Endodermal cell (in vitro differentiated cells): ENCODE data around the gene AMFR. TPM values are rescaled to one million over a fixed set of nuclear protein-coding genes. Genes with fewer than 3 reads are reported as not detected.

ENCODE experiments used
- DNase-seq: peaks from one replicate; pipeline ENCODE4 v3.0.0-alpha.2; 2017
- H3K27ac ChIP-seq: 2 replicates; pipeline ENCODE4 v1.5.1; 2013; ENCODE audit warnings: mild to moderate bottlenecking, low read depth, low read length, moderate library complexity
- H3K27me3 ChIP-seq: 2 replicates; pipeline ENCODE4 v1.6.1; 2013; ENCODE audit warnings: mild to moderate bottlenecking, low read length, moderate library complexity; ENCODE audit not compliant: insufficient read depth, control insufficient read depth, poor library complexity, severe bottlenecking
- H3K36me3 ChIP-seq: 2 replicates; pipeline ENCODE4 v1.7.0; 2013; ENCODE audit warnings: mild to moderate bottlenecking, low read length, moderate library complexity; ENCODE audit not compliant: control insufficient read depth, insufficient read depth
- H3K4me1 ChIP-seq: one replicate; pipeline ENCODE4 v1.7.0; 2013; ENCODE audit warnings: low read length; ENCODE audit not compliant: control insufficient read depth, insufficient read depth
- H3K4me3 ChIP-seq: 2 replicates; pipeline ENCODE4 v1.5.1; 2013; ENCODE audit warnings: mild to moderate bottlenecking, low read length, moderate library complexity
- H3K9ac ChIP-seq: 2 replicates; pipeline ENCODE4 v1.6.1; 2013; ENCODE audit warnings: mild to moderate bottlenecking, low read length, moderate library complexity; ENCODE audit not compliant: poor library complexity, severe bottlenecking; ENCODE audit errors: extremely low read depth
- H3K9me3 ChIP-seq: 2 replicates; pipeline ENCODE4 v1.6.1; 2013; ENCODE audit warnings: mild to moderate bottlenecking, low read length, moderate library complexity; ENCODE audit not compliant: control insufficient read depth
- H3K27ac Mint-ChIP-seq: 2 replicates; pipeline ENCODE4 v1.8.0; 2020; ENCODE audit warnings: mixed read lengths
- H3K27me3 Mint-ChIP-seq: 2 replicates; pipeline ENCODE4 v1.8.0; 2021; ENCODE audit warnings: mild to moderate bottlenecking, mixed read lengths; ENCODE audit not compliant: insufficient read depth
- H3K36me3 Mint-ChIP-seq: 2 replicates; pipeline ENCODE4 v1.8.0; 2020; ENCODE audit warnings: low read depth, mixed read lengths
- H3K4me1 Mint-ChIP-seq: 2 replicates; pipeline ENCODE4 v1.8.0; 2020; ENCODE audit warnings: mixed read lengths
- H3K4me3 Mint-ChIP-seq: 2 replicates; pipeline ENCODE4 v1.8.0; 2020; ENCODE audit warnings: mild to moderate bottlenecking, moderate library complexity, mixed read lengths
- H3K9me3 Mint-ChIP-seq: 2 replicates; pipeline ENCODE4 v1.8.0; 2020; ENCODE audit warnings: mild to moderate bottlenecking, mixed read lengths
- WGBS, 2 experiments: methylation state at CpG; one replicate each; pipeline versions ENCODE4 v1.1.5 to v1.1.7; 2013; ENCODE audit warnings: missing lambda C conversion rate in 2 of 2, mixed read lengths in 1 of 2; ENCODE audit not compliant: insufficient coverage in 1 of 2, insufficient read length in 1 of 2; 5-methylcytosine and 5-hydroxymethylcytosine counted together
- total RNA-seq, 2 donors: library from RNA; stranded (reverse); fragmentation: NEBNext Ultra II Directional in 1 of 2; extraction: Animal tissue kit (Norgen Biotek cat#: 25700) in 1 of 2; gene quantifications; 2 replicates in 1 of 2; 3 replicates in 1 of 2; pipeline ENCODE4 v1.2.1, GENCODE V29; 2021
- TF ChIP-seq, protein P1 (sequence below): fragments of 200-600 bp; sonication (generic); conservative IDR thresholded peaks from 2 replicates; pipeline ENCODE4 v1.5.0; 2021; ENCODE audit warnings: antibody characterized with exemption, mild to moderate bottlenecking

AMFR gene
- total RNA-seq, 2 donors from 2014 or later, result 77.0 to 81.6 TPM

DNA sequence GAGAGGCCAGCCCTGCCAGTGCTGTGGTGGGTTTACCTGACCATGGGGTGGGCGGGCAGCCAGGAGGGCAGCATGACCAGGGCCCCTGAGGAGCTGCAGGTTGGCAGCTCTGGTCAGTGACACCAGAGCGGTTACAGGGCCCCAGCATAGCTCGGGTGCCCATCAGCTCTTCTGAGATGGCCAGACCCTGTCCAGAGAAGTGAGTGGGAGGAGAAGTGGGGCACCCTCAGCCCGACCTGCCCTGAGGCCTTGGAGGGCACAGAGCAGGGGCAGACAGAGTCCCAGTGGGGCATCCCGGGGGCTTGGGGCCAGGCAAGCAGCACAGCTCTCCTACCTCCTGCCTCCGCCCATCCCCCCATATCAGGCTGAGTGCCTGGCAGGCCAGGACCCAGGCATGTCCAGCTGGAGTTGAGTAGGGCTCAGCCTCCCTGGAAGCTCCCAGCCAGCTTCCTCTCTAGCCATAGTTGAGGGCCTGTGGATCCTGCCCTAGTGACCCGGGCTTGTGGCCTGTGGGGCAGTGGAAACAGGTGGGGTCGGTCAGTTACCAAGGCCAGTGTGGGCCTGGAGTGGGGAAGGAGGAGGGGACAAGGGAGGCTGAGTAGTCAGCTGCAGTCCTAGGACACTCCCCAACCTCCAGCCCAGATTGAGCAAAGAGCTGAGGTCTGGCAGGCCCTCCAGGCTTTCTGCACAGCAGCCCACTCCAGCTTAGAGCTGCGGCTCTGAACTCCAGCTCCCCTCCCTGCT, 83.5 kb downstream of the AMFR start:
- Histone ChIP-seq H3K36me3 (no peaks in the 10 kb centered on the region), H3K4me3 (no peak overlapping the region), H3K9me3 (no peaks in the 10 kb centered on the region), H3K27ac (no peak overlapping the region), H3K27me3 (no peaks in the 10 kb centered on the region), H3K4me1 (no peaks in the 10 kb centered on the region), H3K9ac (no peak overlapping the region)
- H3K27me3 Mint-ChIP-seq, result no peaks in the 10 kb centered on the region
- no peaks in the 10 kb centered on the region for H3K4me1 Mint-ChIP-seq
- no peak for DNase-seq
- no peaks in the 10 kb centered on the region for H3K36me3 Mint-ChIP-seq
- TF ChIP-seq, protein P1, sequence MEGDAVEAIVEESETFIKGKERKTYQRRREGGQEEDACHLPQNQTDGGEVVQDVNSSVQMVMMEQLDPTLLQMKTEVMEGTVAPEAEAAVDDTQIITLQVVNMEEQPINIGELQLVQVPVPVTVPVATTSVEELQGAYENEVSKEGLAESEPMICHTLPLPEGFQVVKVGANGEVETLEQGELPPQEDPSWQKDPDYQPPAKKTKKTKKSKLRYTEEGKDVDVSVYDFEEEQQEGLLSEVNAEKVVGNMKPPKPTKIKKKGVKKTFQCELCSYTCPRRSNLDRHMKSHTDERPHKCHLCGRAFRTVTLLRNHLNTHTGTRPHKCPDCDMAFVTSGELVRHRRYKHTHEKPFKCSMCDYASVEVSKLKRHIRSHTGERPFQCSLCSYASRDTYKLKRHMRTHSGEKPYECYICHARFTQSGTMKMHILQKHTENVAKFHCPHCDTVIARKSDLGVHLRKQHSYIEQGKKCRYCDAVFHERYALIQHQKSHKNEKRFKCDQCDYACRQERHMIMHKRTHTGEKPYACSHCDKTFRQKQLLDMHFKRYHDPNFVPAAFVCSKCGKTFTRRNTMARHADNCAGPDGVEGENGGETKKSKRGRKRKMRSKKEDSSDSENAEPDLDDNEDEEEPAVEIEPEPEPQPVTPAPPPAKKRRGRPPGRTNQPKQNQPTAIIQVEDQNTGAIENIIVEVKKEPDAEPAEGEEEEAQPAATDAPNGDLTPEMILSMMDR, result no peak
- H3K9me3 Mint-ChIP-seq, result no peaks in the 10 kb centered on the region
- H3K4me3 Mint-ChIP-seq, result no peak overlapping the region
- 89 to 100% methylated on average over 2 to 9 of the region's 9 CpGs for WGBS, 2 experiments
- no peak overlapping the region for H3K27ac Mint-ChIP-seq

DNA sequence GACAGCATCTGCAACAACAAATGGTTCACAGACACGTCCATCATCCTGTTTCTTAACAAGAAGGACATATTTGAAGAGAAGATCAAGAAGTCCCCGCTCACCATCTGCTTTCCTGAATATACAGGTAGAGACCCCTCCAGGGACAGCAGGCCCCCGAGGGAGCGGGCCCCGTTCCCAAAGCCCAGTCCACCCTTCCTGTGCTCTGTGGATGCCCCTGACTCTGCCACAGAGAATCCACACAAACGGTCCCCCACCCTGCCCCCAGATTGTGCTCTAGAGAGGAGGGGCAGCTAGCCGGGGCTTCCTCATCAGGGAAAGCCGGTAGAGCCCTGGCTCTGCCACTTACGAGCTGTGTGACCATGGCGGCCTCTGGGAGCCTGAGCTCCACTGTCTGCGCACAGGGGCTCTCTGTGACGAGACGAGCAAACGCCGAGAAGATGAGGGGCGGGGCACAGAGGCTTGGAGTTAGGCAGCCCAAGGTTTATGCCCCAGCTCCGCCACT, 84.4 kb downstream of the AMFR start:
- Histone ChIP-seq H3K9ac (no peak overlapping the region), H3K4me1 (no peaks in the 10 kb centered on the region), H3K36me3 (no peaks in the 10 kb centered on the region), H3K27ac (no peak overlapping the region), H3K4me3 (no peak overlapping the region), H3K9me3 (no peaks in the 10 kb centered on the region), H3K27me3 (no peaks in the 10 kb centered on the region)
- TF ChIP-seq, protein P1, result no peak
- Mint-ChIP-seq H3K36me3 (no peaks in the 10 kb centered on the region), H3K27me3 (no peaks in the 10 kb centered on the region), H3K4me3 (no peak overlapping the region), H3K4me1 (no peaks in the 10 kb centered on the region), H3K27ac (no peak overlapping the region), H3K9me3 (no peaks in the 10 kb centered on the region)
- 93% methylated on average over 13 to 17 of the region's 17 CpGs for WGBS, 2 experiments
- DNase-seq, result no peak

DNA sequence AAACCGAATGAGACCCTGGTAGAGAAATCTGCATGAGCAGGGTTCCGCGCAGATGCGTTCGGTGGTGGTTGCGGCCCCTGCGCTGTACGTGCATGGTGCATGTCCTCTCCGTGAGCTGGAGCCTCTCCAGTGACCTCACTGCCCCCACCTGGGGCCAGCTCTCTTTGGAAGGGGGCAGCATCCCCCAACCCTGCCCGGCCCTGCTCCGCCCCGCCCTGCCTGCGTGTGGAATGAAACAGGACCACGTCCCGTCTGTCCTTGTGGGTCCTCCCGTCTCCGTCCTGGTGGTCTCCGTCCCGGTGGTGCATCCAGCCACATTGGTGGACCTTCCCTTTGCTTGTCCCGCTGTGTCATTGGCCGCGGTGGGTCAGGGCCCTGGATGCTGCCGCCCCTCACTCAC, 84.9 kb downstream of the AMFR start:
- no peaks in the 10 kb centered on the region for H3K9me3 Mint-ChIP-seq
- TF ChIP-seq, protein P1, result no peak
- no peaks in the 10 kb centered on the region for H3K36me3 Mint-ChIP-seq
- Histone ChIP-seq H3K9ac (no peak overlapping the region), H3K27me3 (no peaks in the 10 kb centered on the region), H3K9me3 (no peaks in the 10 kb centered on the region), H3K36me3 (no peaks in the 10 kb centered on the region), H3K4me1 (no peaks in the 10 kb centered on the region), H3K4me3 (no peak overlapping the region), H3K27ac (no peak overlapping the region)
- DNase-seq, result no peak
- no peaks in the 10 kb centered on the region for H3K4me1 Mint-ChIP-seq
- no peak overlapping the region for H3K4me3 Mint-ChIP-seq
- no peaks in the 10 kb centered on the region for H3K27me3 Mint-ChIP-seq
- H3K27ac Mint-ChIP-seq, result no peak overlapping the region
- WGBS, 2 experiments, result 93 to 95% methylated on average over 20 to 23 of the region's 23 CpGs
